Central memory CD8-positive, alpha-beta T cell (primary cell): ENCODE results near the gene TBC1D22A.

ENCODE experiments used
- ATAC-seq: fragments of 150-1000 bp; cut with Tn5 transposase; replicated peaks from 2 replicates; pipeline ENCODE4 v1.10.0; 2022; ENCODE audit warnings: mild to moderate bottlenecking, moderate FRiP score, moderate number of reproducible peaks; ENCODE audit not compliant: poor library complexity, severe bottlenecking; ENCODE audit errors: extremely low read depth
- DNase-seq, 2 donors: peaks; one replicate each; pipeline ENCODE4 v3.0.0; 2021; ENCODE audit warnings: low spot score in 2 of 2
- H3K27ac Mint-ChIP-seq: one replicate; pipeline ENCODE4 v1.8.0; 2022; ENCODE audit warnings: low read depth, mild to moderate bottlenecking, moderate library complexity, mixed read lengths
- H3K27me3 Mint-ChIP-seq: one replicate; pipeline ENCODE4 v1.8.0; 2022; ENCODE audit warnings: mixed read lengths
- H3K36me3 Mint-ChIP-seq: one replicate; pipeline ENCODE4 v1.8.0; 2022; ENCODE audit warnings: mild to moderate bottlenecking, moderate library complexity, mixed read lengths; ENCODE audit not compliant: insufficient read depth
- H3K4me1 Mint-ChIP-seq: one replicate; pipeline ENCODE4 v1.8.0; 2022; ENCODE audit warnings: mixed read lengths
- H3K4me3 Mint-ChIP-seq: one replicate; pipeline ENCODE4 v1.8.0; 2022; ENCODE audit warnings: mild to moderate bottlenecking, moderate library complexity, mixed read lengths
- H3K9me3 Mint-ChIP-seq: one replicate; pipeline ENCODE4 v1.8.0; 2022; ENCODE audit warnings: mixed read lengths

The TBC1D22A gene

GRCh38 chr22:46951973-46952372, 189.5 kb downstream of the TBC1D22A start:
- no peak overlapping the region for H3K4me3 Mint-ChIP-seq
- no peaks in the 10 kb centered on the region for H3K27me3 Mint-ChIP-seq
- peaks cover 43% of the 10 kb centered on the region for H3K4me1 Mint-ChIP-seq
- ATAC-seq (no peak), DNase-seq (no peak)
- no peaks in the 10 kb centered on the region for H3K9me3 Mint-ChIP-seq
- no peak overlapping the region for H3K27ac Mint-ChIP-seq
- peaks cover 5% of the 10 kb centered on the region for H3K36me3 Mint-ChIP-seq

DNA sequence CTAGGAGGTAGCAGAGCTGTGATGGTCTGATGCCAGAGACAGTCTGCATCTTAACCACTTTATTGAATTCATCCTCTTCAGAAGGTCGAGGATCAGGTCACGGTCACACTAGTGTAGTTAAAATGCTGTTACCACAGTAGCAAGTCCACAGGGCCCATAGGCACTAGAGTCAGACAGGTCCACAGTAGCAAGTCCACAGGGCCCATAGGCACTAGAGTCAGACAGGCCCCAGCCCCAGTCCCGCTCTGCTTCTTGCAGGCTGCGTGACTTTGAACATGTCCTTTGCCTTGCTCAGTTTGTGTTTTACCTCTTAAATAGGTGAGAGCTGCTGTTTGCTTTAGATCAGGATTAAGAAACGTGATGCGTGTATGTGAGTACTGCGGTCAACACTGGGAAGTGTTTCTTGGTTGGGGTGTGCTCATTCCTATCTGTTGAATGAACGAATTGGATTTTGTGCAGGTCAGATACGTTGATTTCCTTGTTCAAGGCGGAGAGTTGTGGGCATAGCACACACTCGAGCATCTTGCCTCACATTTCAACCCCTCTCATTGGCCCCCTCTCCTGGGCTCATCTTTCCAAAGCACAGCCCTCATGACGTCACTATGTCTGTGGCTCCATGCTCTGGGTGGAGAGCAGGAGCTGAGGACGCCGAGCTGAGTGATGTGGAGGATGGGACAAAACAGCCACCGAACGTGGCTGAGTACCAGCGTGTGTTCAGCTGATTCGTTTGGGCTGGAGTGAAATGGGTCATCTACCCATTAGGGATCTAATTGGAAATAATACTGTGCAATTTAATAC, 191.7 kb downstream of the TBC1D22A start:
- H3K27me3 Mint-ChIP-seq, result no peaks in the 10 kb centered on the region
- ATAC-seq (no peak), DNase-seq (no peak)
- no peak overlapping the region for H3K27ac Mint-ChIP-seq
- no peaks in the 10 kb centered on the region for H3K9me3 Mint-ChIP-seq
- peaks cover 8% of the 10 kb centered on the region for H3K36me3 Mint-ChIP-seq
- no peak overlapping the region for H3K4me3 Mint-ChIP-seq
- H3K4me1 Mint-ChIP-seq, result peaks cover 37% of the 10 kb centered on the region

DNA sequence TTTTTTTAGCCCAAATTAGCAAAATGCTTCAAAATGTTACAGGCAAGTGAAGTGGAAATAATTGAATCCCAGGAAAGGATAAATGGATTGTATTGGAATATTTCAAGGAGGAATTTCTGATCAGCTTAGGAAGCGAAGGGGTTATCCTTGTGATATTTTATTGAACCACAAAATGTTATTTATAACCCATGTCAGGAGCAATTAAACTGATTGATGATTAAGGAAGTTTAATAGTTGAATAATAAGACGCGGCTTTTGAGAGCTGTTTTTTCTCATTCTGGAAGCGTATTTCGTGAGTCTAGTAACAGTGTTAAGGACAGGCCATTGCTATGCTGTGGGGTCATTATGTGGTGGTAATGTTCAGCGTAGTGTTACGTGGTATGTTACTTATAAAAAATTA, 192.3 kb downstream of the TBC1D22A start:
- ATAC-seq (no peak), DNase-seq (no peak)
- Mint-ChIP-seq H3K9me3 (no peaks in the 10 kb centered on the region), H3K4me3 (no peak overlapping the region), H3K27ac (no peak overlapping the region), H3K4me1 (peaks cover 31% of the 10 kb centered on the region), H3K36me3 (peaks cover 8% of the 10 kb centered on the region), H3K27me3 (no peaks in the 10 kb centered on the region)

- no peak for ATAC-seq
- Mint-ChIP-seq H3K36me3 (peaks cover 3% of the 10 kb centered on the region), H3K27me3 (no peaks in the 10 kb centered on the region), H3K9me3 (no peaks in the 10 kb centered on the region), H3K4me3 (no peak overlapping the region), H3K4me1 (peaks cover 31% of the 10 kb centered on the region), H3K27ac (peak overlapping the region; percentile 32)
- no peak for DNase-seq
Observed at GRCh38 chr22:46956498-46957215, 194.2 kb downstream of the TBC1D22A start.

DNA sequence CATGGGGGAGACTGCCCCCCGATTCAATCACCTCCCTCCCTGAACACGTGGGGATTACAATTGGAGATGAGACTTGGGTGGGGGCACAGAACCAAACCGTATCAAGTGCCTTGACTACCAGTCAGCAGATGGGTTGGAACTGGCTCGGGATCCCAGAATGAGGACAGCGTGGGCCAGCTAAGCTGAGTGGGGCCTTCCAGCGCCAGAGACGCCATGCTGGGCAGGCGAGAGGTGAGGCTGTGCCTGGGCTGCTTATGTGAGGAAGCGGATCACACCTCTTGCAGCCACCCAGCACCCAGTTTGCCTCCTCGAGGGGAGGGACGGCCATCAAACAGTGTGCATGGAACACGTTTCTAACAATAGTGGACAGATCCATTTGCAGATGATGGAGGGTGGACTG, 195.1 kb downstream of the TBC1D22A start:
- Mint-ChIP-seq H3K9me3 (no peaks in the 10 kb centered on the region), H3K27me3 (no peaks in the 10 kb centered on the region), H3K4me3 (no peak overlapping the region), H3K27ac (peak overlapping the region; percentile 32), H3K36me3 (peaks cover 3% of the 10 kb centered on the region), H3K4me1 (peaks cover 34% of the 10 kb centered on the region)
- DNase-seq (no peak), ATAC-seq (no peak)

GRCh38 chr22:46958191-46958590, 195.7 kb downstream of the TBC1D22A start:
- no peak overlapping the region for H3K4me3 Mint-ChIP-seq
- no peaks in the 10 kb centered on the region for H3K27me3 Mint-ChIP-seq
- no peak overlapping the region for H3K27ac Mint-ChIP-seq
- H3K36me3 Mint-ChIP-seq, result peaks cover 3% of the 10 kb centered on the region
- no peaks in the 10 kb centered on the region for H3K9me3 Mint-ChIP-seq
- DNase-seq (no peak), ATAC-seq (no peak)
- H3K4me1 Mint-ChIP-seq, result peaks cover 31% of the 10 kb centered on the region

GRCh38 chr22:46958658-46959057, 196.2 kb downstream of the TBC1D22A start:
- no peak for DNase-seq
- Mint-ChIP-seq H3K36me3 (peaks cover 3% of the 10 kb centered on the region), H3K4me3 (no peak overlapping the region), H3K27ac (no peak overlapping the region), H3K9me3 (no peaks in the 10 kb centered on the region), H3K27me3 (no peaks in the 10 kb centered on the region), H3K4me1 (peaks cover 36% of the 10 kb centered on the region)
- ATAC-seq, result no peak

- no peak overlapping the region for H3K4me3 Mint-ChIP-seq
- no peak for ATAC-seq
- H3K9me3 Mint-ChIP-seq, result no peaks in the 10 kb centered on the region
- no peaks in the 10 kb centered on the region for H3K27me3 Mint-ChIP-seq
- peaks cover 3% of the 10 kb centered on the region for H3K36me3 Mint-ChIP-seq
- H3K27ac Mint-ChIP-seq, result no peak overlapping the region
- peaks cover 40% of the 10 kb centered on the region for H3K4me1 Mint-ChIP-seq
- no peak for DNase-seq
Observed at GRCh38 chr22:46959369-46959768, 196.9 kb downstream of the TBC1D22A start.

DNA sequence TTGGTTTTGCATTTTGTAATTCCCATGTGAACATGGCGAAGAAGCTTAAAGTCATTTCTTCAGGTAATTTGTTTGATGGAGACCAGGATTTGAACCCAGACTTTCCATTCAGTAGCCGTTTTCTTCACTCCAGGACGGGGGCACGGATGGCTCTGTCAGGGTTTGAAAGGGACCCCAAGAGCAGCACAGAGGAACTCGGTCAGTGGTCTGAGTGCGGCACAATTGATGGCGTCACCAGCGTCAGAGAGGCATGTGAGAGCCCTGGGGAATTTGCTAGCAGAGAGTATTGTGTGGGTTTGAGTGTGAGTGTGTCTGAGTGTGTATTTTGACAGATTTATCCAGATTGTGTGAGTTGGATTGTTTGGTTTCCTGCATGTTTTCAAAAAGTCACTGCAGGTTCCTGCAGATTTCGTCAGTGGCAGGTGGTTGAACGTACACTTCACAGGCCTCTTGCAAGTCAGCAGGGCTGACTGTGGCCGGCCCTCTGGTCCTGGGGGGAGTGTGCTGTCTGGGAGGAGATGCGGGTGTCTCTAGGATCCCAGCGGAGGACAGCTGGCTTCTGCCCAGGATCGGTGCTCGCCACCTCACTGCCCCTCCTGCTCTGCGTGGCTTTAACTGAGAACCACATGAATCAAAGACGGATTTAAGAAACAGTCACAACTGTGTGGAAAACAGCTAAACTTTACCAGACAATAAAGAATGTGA, 199.3 kb downstream of the TBC1D22A start:
- peaks cover 6% of the 10 kb centered on the region for H3K36me3 Mint-ChIP-seq
- ATAC-seq (no peak), DNase-seq (no peak)
- H3K4me1 Mint-ChIP-seq, result peaks cover 45% of the 10 kb centered on the region
- H3K27me3 Mint-ChIP-seq, result no peaks in the 10 kb centered on the region
- H3K9me3 Mint-ChIP-seq, result no peaks in the 10 kb centered on the region
- H3K27ac Mint-ChIP-seq, result no peak overlapping the region
- H3K4me3 Mint-ChIP-seq, result no peak overlapping the region

DNA sequence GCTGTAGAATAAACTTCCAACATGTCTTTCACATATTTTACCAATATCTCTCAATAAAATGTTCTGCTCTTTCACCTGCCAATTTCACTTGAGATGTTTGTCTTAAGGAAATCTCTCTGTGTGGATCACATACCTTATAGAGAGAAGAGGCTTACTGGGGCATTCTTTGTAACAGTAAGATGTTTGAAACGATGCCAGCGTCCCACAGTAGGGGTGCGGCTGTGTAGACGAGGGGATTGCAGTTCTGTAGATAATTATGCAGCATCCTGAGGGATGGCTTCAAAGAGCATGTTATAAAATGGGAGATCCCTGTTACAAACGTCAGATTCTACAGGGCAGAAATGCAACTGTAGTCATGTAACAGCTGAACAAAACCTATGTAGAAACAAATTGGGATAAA, 200.0 kb downstream of the TBC1D22A start:
- H3K27ac Mint-ChIP-seq, result no peak overlapping the region
- H3K4me3 Mint-ChIP-seq, result no peak overlapping the region

GRCh38 chr22:46963672-46964545, 201.5 kb downstream of the TBC1D22A start:
- Mint-ChIP-seq H3K4me3 (no peak overlapping the region), H3K27me3 (no peaks in the 10 kb centered on the region), H3K27ac (no peak overlapping the region), H3K36me3 (peaks cover 6% of the 10 kb centered on the region), H3K4me1 (peaks cover 55% of the 10 kb centered on the region), H3K9me3 (no peaks in the 10 kb centered on the region)
- ATAC-seq (no peak), DNase-seq (no peak)

More for the DNA sequence above, 200.0 kb downstream of the TBC1D22A start:
- no peak for DNase-seq
- Mint-ChIP-seq H3K36me3 (peaks cover 6% of the 10 kb centered on the region), H3K27me3 (no peaks in the 10 kb centered on the region), H3K4me1 (peaks cover 46% of the 10 kb centered on the region), H3K9me3 (no peaks in the 10 kb centered on the region)
- no peak for ATAC-seq
